ENCODE measurements around the gene RAD51B.

The RAD51B gene

DNA sequence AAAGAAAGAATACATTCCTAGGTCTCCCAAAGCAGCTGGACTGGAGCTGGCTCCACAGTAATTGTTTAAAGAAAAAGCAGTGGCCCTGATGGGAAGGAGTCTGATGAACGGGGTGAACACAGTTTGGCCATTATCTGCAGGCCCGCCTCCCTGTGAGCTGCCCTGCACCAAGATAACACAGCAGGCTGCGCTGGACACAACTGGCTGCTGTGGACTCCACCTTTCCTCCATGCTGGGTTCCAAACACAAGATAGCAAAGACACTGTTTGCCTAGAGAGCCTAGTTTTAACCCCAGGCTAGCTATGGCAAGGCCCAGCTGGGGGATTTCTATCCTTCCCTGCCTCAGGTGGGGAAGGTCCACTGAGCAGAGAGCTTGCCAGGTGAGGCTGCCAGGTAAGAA, 938.7 kb downstream of the RAD51B start:
- Histone ChIP-seq H3K27ac (ENCODE audit: poor library complexity, severe bottlenecking) (no peak overlapping the region), H3K27me3 (ENCODE audit: insufficient read depth, poor library complexity, severe bottlenecking) (no peaks in the 10 kb centered on the region), H3K36me3 (ENCODE audit: low read depth) (no peaks in the 10 kb centered on the region), H3K4me3 (ENCODE audit: severe bottlenecking) (no peak overlapping the region), H3K4me1 (ENCODE audit: insufficient read depth, poor library complexity, severe bottlenecking) (no peaks in the 10 kb centered on the region), H3K9me3 (ENCODE audit: severe bottlenecking) (no peaks in the 10 kb centered on the region)
- DNase-seq (ENCODE audit: low spot score) = no peak
- no peak for ATAC-seq (ENCODE audit: low read depth)
- TF ChIP-seq, protein P1, sequence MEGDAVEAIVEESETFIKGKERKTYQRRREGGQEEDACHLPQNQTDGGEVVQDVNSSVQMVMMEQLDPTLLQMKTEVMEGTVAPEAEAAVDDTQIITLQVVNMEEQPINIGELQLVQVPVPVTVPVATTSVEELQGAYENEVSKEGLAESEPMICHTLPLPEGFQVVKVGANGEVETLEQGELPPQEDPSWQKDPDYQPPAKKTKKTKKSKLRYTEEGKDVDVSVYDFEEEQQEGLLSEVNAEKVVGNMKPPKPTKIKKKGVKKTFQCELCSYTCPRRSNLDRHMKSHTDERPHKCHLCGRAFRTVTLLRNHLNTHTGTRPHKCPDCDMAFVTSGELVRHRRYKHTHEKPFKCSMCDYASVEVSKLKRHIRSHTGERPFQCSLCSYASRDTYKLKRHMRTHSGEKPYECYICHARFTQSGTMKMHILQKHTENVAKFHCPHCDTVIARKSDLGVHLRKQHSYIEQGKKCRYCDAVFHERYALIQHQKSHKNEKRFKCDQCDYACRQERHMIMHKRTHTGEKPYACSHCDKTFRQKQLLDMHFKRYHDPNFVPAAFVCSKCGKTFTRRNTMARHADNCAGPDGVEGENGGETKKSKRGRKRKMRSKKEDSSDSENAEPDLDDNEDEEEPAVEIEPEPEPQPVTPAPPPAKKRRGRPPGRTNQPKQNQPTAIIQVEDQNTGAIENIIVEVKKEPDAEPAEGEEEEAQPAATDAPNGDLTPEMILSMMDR (IDR thresholded peaks at IDR 0.05; ENCODE audit: poor library complexity, severe bottlenecking) = no peak

DNA sequence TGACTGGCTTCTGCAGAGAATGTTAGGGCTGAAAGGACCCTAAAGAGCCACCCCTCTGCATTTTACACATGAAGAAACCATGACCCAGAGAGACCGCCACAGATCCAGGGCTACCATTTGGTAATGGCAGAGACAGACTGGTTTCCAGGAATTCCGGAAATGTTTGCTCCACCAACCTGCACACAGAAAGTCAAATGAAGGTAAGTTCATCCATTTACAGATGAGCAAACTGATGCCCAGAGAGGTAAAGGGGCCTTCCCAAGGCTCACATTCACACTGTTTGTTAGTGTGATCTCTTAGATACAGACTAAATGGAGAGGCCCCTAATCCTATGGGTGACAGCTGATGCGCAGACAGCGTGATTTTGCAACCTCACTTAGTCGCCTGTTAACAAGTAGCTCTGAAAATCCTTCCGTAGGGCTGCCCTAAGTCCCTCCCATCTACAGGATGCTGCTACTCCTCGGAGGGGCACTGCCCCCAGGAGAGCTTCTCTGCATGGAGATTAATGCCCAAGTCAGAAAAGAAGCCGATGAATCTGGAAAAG, 939.5 kb downstream of the RAD51B start:
- Histone ChIP-seq H3K27ac (ENCODE audit: poor library complexity, severe bottlenecking) (no peak overlapping the region), H3K4me3 (ENCODE audit: severe bottlenecking) (no peak overlapping the region), H3K27me3 (ENCODE audit: insufficient read depth, poor library complexity, severe bottlenecking) (no peaks in the 10 kb centered on the region), H3K4me1 (ENCODE audit: insufficient read depth, poor library complexity, severe bottlenecking) (no peaks in the 10 kb centered on the region), H3K36me3 (ENCODE audit: low read depth) (no peaks in the 10 kb centered on the region), H3K9me3 (ENCODE audit: severe bottlenecking) (no peaks in the 10 kb centered on the region)
- TF ChIP-seq, protein P1 (IDR thresholded peaks at IDR 0.05; ENCODE audit: poor library complexity, severe bottlenecking) = no peak
- no peak for ATAC-seq (ENCODE audit: low read depth)
- no peak for DNase-seq (ENCODE audit: low spot score)

DNA sequence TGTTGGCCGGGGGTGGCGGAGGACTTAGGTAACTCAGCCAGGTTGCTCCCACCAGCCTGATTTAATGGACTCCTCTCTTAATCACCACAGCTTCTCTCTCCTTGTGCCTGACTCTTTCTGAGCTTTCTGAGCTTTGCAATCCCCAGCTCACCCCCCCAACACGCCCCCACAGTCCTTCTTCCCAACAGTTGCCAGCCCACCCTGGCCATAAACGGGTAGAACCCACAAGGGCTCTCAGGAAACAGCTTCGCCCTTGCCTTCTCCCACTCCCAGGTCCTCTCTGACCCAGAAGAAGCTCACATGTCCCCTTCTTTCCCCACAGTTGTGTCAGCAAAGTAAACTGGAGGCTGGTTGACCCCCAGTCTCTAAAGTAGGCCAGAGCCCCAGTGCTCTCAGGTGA, 940.4 kb downstream of the RAD51B start:
- TF ChIP-seq, protein P1 (IDR thresholded peaks at IDR 0.05; ENCODE audit: poor library complexity, severe bottlenecking) = no peak
- Histone ChIP-seq H3K4me3 (ENCODE audit: severe bottlenecking) (no peak overlapping the region), H3K9me3 (ENCODE audit: severe bottlenecking) (no peaks in the 10 kb centered on the region), H3K27ac (ENCODE audit: poor library complexity, severe bottlenecking) (no peak overlapping the region), H3K27me3 (ENCODE audit: insufficient read depth, poor library complexity, severe bottlenecking) (no peaks in the 10 kb centered on the region), H3K4me1 (ENCODE audit: insufficient read depth, poor library complexity, severe bottlenecking) (no peaks in the 10 kb centered on the region), H3K36me3 (ENCODE audit: low read depth) (no peaks in the 10 kb centered on the region)
- DNase-seq (ENCODE audit: low spot score) = no peak
- ATAC-seq (ENCODE audit: low read depth) = no peak

DNA sequence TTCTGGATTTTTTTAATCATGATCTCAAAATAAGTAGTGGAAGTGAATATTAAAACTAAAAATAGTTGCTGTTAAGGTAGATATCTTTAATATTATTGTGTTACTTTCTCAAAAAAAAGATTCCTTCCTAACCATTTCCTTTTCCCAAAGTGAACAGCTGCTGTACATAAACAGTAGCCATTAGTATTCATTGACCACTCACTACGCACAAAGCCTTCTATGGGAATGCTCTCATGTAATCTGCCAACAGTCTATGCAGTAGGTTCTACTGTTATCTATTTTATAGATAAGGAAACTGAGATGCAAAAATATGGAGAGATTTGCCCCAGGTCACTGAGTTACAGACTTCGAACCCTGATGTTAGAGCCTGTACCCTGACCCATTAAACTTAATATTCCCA, 941.2 kb downstream of the RAD51B start:
- H3K4me3 ChIP-seq (ENCODE audit: severe bottlenecking) = no peak overlapping the region
- TF ChIP-seq, protein P1 (IDR thresholded peaks at IDR 0.05; ENCODE audit: poor library complexity, severe bottlenecking) = no peak
- no peaks in the 10 kb centered on the region for H3K36me3 ChIP-seq (ENCODE audit: low read depth)
- no peak overlapping the region for H3K27ac ChIP-seq (ENCODE audit: poor library complexity, severe bottlenecking)
- H3K9me3 ChIP-seq (ENCODE audit: severe bottlenecking) = no peaks in the 10 kb centered on the region
- no peaks in the 10 kb centered on the region for H3K4me1 ChIP-seq (ENCODE audit: insufficient read depth, poor library complexity, severe bottlenecking)
- ATAC-seq (ENCODE audit: low read depth) = no peak
- no peak for DNase-seq (ENCODE audit: low spot score)
- H3K27me3 ChIP-seq (ENCODE audit: insufficient read depth, poor library complexity, severe bottlenecking) = no peaks in the 10 kb centered on the region

DNA sequence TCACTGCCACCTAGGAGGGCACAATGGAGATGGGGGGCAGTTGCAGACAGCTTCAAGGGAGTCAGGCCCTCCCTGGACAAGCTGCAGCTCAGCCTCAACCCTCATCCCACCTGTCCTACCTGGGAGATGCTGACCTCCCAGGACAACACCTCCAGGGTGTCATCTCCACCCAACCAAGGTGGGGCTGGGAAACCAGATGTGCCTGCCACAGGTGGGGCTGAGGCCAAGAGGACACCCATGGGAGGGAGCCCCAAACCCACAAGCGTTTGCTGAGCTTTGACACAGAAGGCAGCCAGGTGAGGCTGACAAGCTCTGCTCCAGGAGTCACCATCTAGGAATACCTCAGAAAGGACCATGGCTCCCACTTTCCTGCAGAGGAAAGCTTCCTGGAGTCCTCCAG, 941.8 kb downstream of the RAD51B start:
- TF ChIP-seq, protein P1 (IDR thresholded peaks at IDR 0.05; ENCODE audit: poor library complexity, severe bottlenecking) = no peak
- no peaks in the 10 kb centered on the region for H3K36me3 ChIP-seq (ENCODE audit: low read depth)
- H3K27me3 ChIP-seq (ENCODE audit: insufficient read depth, poor library complexity, severe bottlenecking) = no peaks in the 10 kb centered on the region
- no peak for ATAC-seq (ENCODE audit: low read depth)
- no peak for DNase-seq (ENCODE audit: low spot score)
- H3K9me3 ChIP-seq (ENCODE audit: severe bottlenecking) = no peaks in the 10 kb centered on the region
- no peaks in the 10 kb centered on the region for H3K4me1 ChIP-seq (ENCODE audit: insufficient read depth, poor library complexity, severe bottlenecking)
- no peak overlapping the region for H3K27ac ChIP-seq (ENCODE audit: poor library complexity, severe bottlenecking)
- no peak overlapping the region for H3K4me3 ChIP-seq (ENCODE audit: severe bottlenecking)

Measured in RWPE2 (cell line).